Naive thymus-derived CD8-positive, alpha-beta T cell (primary cell): ENCODE measurements around the gene MTERF4. TPM values are rescaled to one million over a fixed set of nuclear protein-coding genes. Genes with fewer than 3 reads are reported as not detected.
A peak's percentile ranks its signal among the peaks of the same experiment; 100 is the strongest.

Source experiments
- ATAC-seq, 2 donors: fragments of 150-1000 bp; cut with Tn5 transposase in 1 of 2; sonication (Bioruptor Pico), chemical (Tn5 transposase) in 1 of 2; 1 replicate in 1 of 2; 2 replicates in 1 of 2; pipeline ENCODE4 v1.10.0; 2021; ENCODE audit warnings: mild to moderate bottlenecking in 2 of 2, moderate library complexity in 2 of 2
- POLR2A ChIA-PET: fragments of 350-600 bp; sonication (Branson Sonifier 250); formaldehyde crosslinking; loops from one replicate; lab custom pipeline; 2021; ENCODE audit warnings: antibody characterized with exemption; lab: Charles Lee
- DNase-seq, 10 donors: peaks; one replicate each; pipeline versions ENCODE4 v3.0.0 to v3.0.0-alpha.2; 2020 to 2022
- H3K27ac Mint-ChIP-seq, 10 donors: one replicate each; pipeline ENCODE4 v1.8.0; 2020 to 2022; ENCODE audit warnings: mild to moderate bottlenecking in 10 of 10, mixed read lengths in 10 of 10, moderate library complexity in 4 of 10, inconsistent platforms in 1 of 10
- H3K27me3 Mint-ChIP-seq, 5 donors: one replicate each; pipeline ENCODE4 v1.8.0; 2021 to 2022; ENCODE audit warnings: mixed read lengths in 5 of 5
- H3K36me3 Mint-ChIP-seq, 3 donors: one replicate each; pipeline ENCODE4 v1.8.0; 2020 to 2022; ENCODE audit warnings: mixed read lengths in 3 of 3, mild to moderate bottlenecking in 2 of 3, inconsistent platforms in 1 of 3
- H3K4me1 Mint-ChIP-seq, 4 donors: one replicate each; pipeline ENCODE4 v1.8.0; 2021 to 2022; ENCODE audit warnings: mixed read lengths in 4 of 4
- H3K4me3 Mint-ChIP-seq, 10 donors: one replicate each; pipeline ENCODE4 v1.8.0; 2020 to 2022; ENCODE audit warnings: mild to moderate bottlenecking in 10 of 10, mixed read lengths in 10 of 10, moderate library complexity in 6 of 10, inconsistent platforms in 1 of 10
- H3K9me3 Mint-ChIP-seq, 9 donors: one replicate each; pipeline ENCODE4 v1.8.0; 2020 to 2022; ENCODE audit warnings: mixed read lengths in 9 of 9, mild to moderate bottlenecking in 3 of 9, inconsistent platforms in 1 of 9, moderate library complexity in 1 of 9
- polyA plus RNA-seq, 3 donors: library from polyadenylated mRNA; unstranded; fragments of 300-500 nt; fragmentation: Illumina TruSeq; gene quantifications; one replicate each; pipeline ENCODE4 v1.2.3, GENCODE V29; 2021
- total RNA-seq, 8 experiments: library from RNA in 2 of 8; stranded (reverse) in 2 of 8; gene quantifications; one replicate each; pipeline ENCODE4 v1.2.3 and lab custom pipeline; 2021 to 2026

Gene MTERF4
- total and polyA plus RNA-seq, 5 experiments from 2014 or later = 46.4 to 270 (median 82.1) TPM

- Mint-ChIP-seq H3K36me3 (peaks cover 0 to 25% (median 2%) of the 10 kb centered on the region in 3 donors), H3K4me1 (peaks cover 0 to 6% (median under 1%) of the 10 kb centered on the region in 4 donors), H3K27ac (peak overlapping the region in 3 of 10 donors; percentile 5 to 16 (median 7)), H3K9me3 (no peaks in the 10 kb centered on the region), H3K27me3 (no peaks in the 10 kb centered on the region), H3K4me3 (no peak overlapping the region)
- no peak for DNase-seq
- POLR2A ChIA-PET = no interaction called here
- ATAC-seq = no peak
These were observed 50.3 kb downstream of the MTERF4 start for GRCh38 chr2:241051578-241052487.

GRCh38 chr2:241050624-241051577 is 51.2 kb downstream of the MTERF4 start:
- no peak overlapping the region for H3K4me3 Mint-ChIP-seq
- H3K36me3 Mint-ChIP-seq = peaks cover 0 to 28% (median 2%) of the 10 kb centered on the region in 3 donors
- DNase-seq (peak in 1 of 10 donors; percentile 63), ATAC-seq (peak; percentile 52 to 72)
- H3K27me3 Mint-ChIP-seq = no peaks in the 10 kb centered on the region
- peaks cover 0 to 4% (median 0%) of the 10 kb centered on the region in 4 donors for H3K4me1 Mint-ChIP-seq
- peak overlapping the region in 6 of 10 donors; percentile 5 to 62 (median 15) for H3K27ac Mint-ChIP-seq
- POLR2A ChIA-PET = no interaction called here
- no peaks in the 10 kb centered on the region for H3K9me3 Mint-ChIP-seq

GRCh38 chr2:241049739-241050623 is 52.1 kb downstream of the MTERF4 start:
- DNase-seq = peak in 2 of 10 donors; percentile 6 to 51
- no peak for ATAC-seq
- Mint-ChIP-seq H3K4me1 (peaks cover 0 to 4% (median 0%) of the 10 kb centered on the region in 4 donors), H3K9me3 (peaks cover 0 to 9% (median 0%) of the 10 kb centered on the region in 9 donors), H3K27ac (no peak overlapping the region), H3K36me3 (peaks cover 0 to 32% (median 5%) of the 10 kb centered on the region in 3 donors), H3K4me3 (no peak overlapping the region), H3K27me3 (no peaks in the 10 kb centered on the region)
- POLR2A ChIA-PET = interaction anchor here (0.6 kb wide), 1 partner anchor 36 kb away, joined by 6 read pairs; no protein-coding TSS in a partner anchor

- no peak for DNase-seq
- H3K27me3 Mint-ChIP-seq = no peaks in the 10 kb centered on the region
- H3K27ac Mint-ChIP-seq = no peak overlapping the region
- ATAC-seq = no peak
- POLR2A ChIA-PET = interaction anchor here (0.6 to 0.9 kb wide), 2 partner anchors 37 to 101 kb away, joined by 3 to 6 read pairs; partner anchors contain the start of gene PASK
- H3K9me3 Mint-ChIP-seq = peaks cover 0 to 11% (median 0%) of the 10 kb centered on the region in 9 donors
- peaks cover 0 to 26% (median 9%) of the 10 kb centered on the region in 3 donors for H3K36me3 Mint-ChIP-seq
- peaks cover 0 to 4% (median 0%) of the 10 kb centered on the region in 4 donors for H3K4me1 Mint-ChIP-seq
- H3K4me3 Mint-ChIP-seq = no peak overlapping the region
These were observed 53.1 kb downstream of the MTERF4 start for GRCh38 chr2:241048949-241049343.

- Mint-ChIP-seq H3K36me3 (peaks cover 0 to 26% (median 11%) of the 10 kb centered on the region in 3 donors), H3K4me3 (no peak overlapping the region), H3K9me3 (peaks cover 0 to 11% (median 0%) of the 10 kb centered on the region in 9 donors), H3K27me3 (no peaks in the 10 kb centered on the region), H3K27ac (no peak overlapping the region), H3K4me1 (peaks cover 0 to 4% (median under 1%) of the 10 kb centered on the region in 4 donors)
- DNase-seq (peak in 1 of 10 donors; percentile 58), ATAC-seq (no peak)
- POLR2A ChIA-PET = interaction anchor here (0.9 kb wide), 1 partner anchor 101 kb away, joined by 3 read pairs; the partner anchor contains the start of gene PASK
These were observed 53.7 kb downstream of the MTERF4 start for GRCh38 chr2:241048149-241048948.

GRCh38 chr2:241047253-241048010 is 54.7 kb downstream of the MTERF4 start:
- Mint-ChIP-seq H3K27me3 (no peaks in the 10 kb centered on the region), H3K36me3 (peaks cover 0 to 34% (median 20%) of the 10 kb centered on the region in 3 donors), H3K9me3 (peaks cover 0 to 11% (median 0%) of the 10 kb centered on the region in 9 donors), H3K4me3 (no peak overlapping the region), H3K27ac (no peak overlapping the region), H3K4me1 (peaks cover 0 to 8% (median 3%) of the 10 kb centered on the region in 4 donors)
- POLR2A ChIA-PET = interaction anchor here (0.6 kb wide), 1 partner anchor 58 kb away, joined by 3 read pairs; no protein-coding TSS in a partner anchor
- DNase-seq (no peak), ATAC-seq (no peak)

Other genes with a start within 250 kb of the MTERF4 start
- gene AGXT, start 233.5 kb downstream of the MTERF4 start, total RNA-seq = not detected
- not detected for gene AGXT, start 233.5 kb downstream of the MTERF4 start, polyA plus RNA-seq
- not detected for gene MAB21L4, start 206.1 kb downstream of the MTERF4 start, total RNA-seq
- not detected for gene MAB21L4, start 206.1 kb downstream of the MTERF4 start, polyA plus RNA-seq
- not detected for gene CROCC2, start 196.0 kb downstream of the MTERF4 start, total RNA-seq
- not detected for gene CROCC2, start 196.0 kb downstream of the MTERF4 start, polyA plus RNA-seq
- gene SNED1, start 103.7 kb downstream of the MTERF4 start, total RNA-seq = 10 to 100 TPM; 91.8 to 99.9 TPM
- gene SNED1, start 103.7 kb downstream of the MTERF4 start, polyA plus RNA-seq = 1 to 10 TPM in 2 of 3 donors, under 1 TPM in 1; 0.60 to 3.0 (median 1.4) TPM
- gene PASK, start 47.2 kb upstream of the MTERF4 start, total RNA-seq = 100 to 1,000 TPM; 550 to 574 TPM
- gene PASK, start 47.2 kb upstream of the MTERF4 start, polyA plus RNA-seq = 10 to 100 TPM; 68.3 to 78.7 (median 69.9) TPM
- 10 to 100 TPM; 60.4 to 65.4 TPM for gene PPP1R7, start 48.2 kb upstream of the MTERF4 start, total RNA-seq
- gene PPP1R7, start 48.2 kb upstream of the MTERF4 start, polyA plus RNA-seq = 100 to 1,000 TPM; 109 to 115 (median 112) TPM
- under 1 TPM; 0.57 to 0.77 TPM for gene ANO7, start 86.4 kb upstream of the MTERF4 start, total RNA-seq
- gene ANO7, start 86.4 kb upstream of the MTERF4 start, polyA plus RNA-seq = under 1 TPM in 1 of 3 donors, not detected in 2; 0.16 TPM
- gene HDLBP, start 213.4 kb upstream of the MTERF4 start, total RNA-seq = 100 to 1,000 TPM; 133 to 148 TPM
- 10 to 100 TPM; 32.2 to 71.1 (median 45.7) TPM for gene HDLBP, start 213.4 kb upstream of the MTERF4 start, polyA plus RNA-seq
- 100 to 1,000 TPM; 303 to 309 TPM for gene SEPTIN2, start 213.6 kb upstream of the MTERF4 start, total RNA-seq
- gene SEPTIN2, start 213.6 kb upstream of the MTERF4 start, polyA plus RNA-seq = 100 to 1,000 TPM; 143 to 182 (median 144) TPM